Panc1 (cell line): ENCODE measurements around the gene NUDT4. TPM values are rescaled to one million over a fixed set of nuclear protein-coding genes. Genes with fewer than 3 reads are reported as not detected.

Experiments used
- ATAC-seq: fragments of 200-7000 bp; cut with Tn5 transposase; 2 replicates; pipeline ENCODE4 v1.9.1; 2020; ENCODE audit warnings: mild to moderate bottlenecking, moderate library complexity
- Bru-seq: library from RNA; stranded (reverse); fragments of 400-500 nt; gene quantifications from one replicate; lab custom pipeline; 2021; lab: Mats Ljungman, UMichigan
- BruChase-seq, 2 experiments: library from RNA; stranded (reverse); fragments of 400-500 nt; gene quantifications; one replicate each; lab custom pipeline; 2021; lab: Mats Ljungman, UMichigan
- BruUV-seq: library from RNA; stranded (reverse); fragments of 400-500 nt; replicated peaks from 2 replicates; lab custom pipeline; 2021; lab: Mats Ljungman, UMichigan
- CTCF ChIA-PET: fragments of 300-600 bp; sonication (Branson Sonifier 250); formaldehyde crosslinking; loops from one replicate; lab custom pipeline; 2022; ENCODE audit warnings: antibody characterized with exemption; lab: Charles Lee
- POLR2A ChIA-PET: fragments of 300-600 bp; sonication (Branson Sonifier 250); formaldehyde crosslinking; loops from one replicate; lab custom pipeline; 2022; ENCODE audit warnings: antibody characterized with exemption; lab: Charles Lee
- DNase-seq: peaks from one replicate; pipeline ENCODE4 v3.0.0-alpha.2; 2010; ENCODE audit warnings: low read depth, low spot score
- H3K27ac ChIP-seq: 2 replicates; pipeline ENCODE4 v1.5.1; 2011; ENCODE audit warnings: mild to moderate bottlenecking, low read length, inconsistent platforms
- H3K27me3 ChIP-seq: fragments of 200-500 bp; sonication (Bioruptor generic); 2 replicates; pipeline ENCODE4 v1.6.0; 2014; ENCODE audit warnings: low read length, inconsistent platforms; ENCODE audit not compliant: control insufficient read depth, insufficient read depth
- H3K36me3 ChIP-seq: fragments of 200-500 bp; sonication (Bioruptor generic); 2 replicates; pipeline ENCODE4 v1.5.1; 2014; ENCODE audit warnings: inconsistent platforms, mild to moderate bottlenecking, low read length, moderate library complexity; ENCODE audit not compliant: control insufficient read depth, insufficient read depth
- H3K4me1 ChIP-seq: 2 replicates; pipeline ENCODE4 v1.5.1; 2011; ENCODE audit warnings: inconsistent platforms, mild to moderate bottlenecking, low read length, moderate library complexity; ENCODE audit not compliant: control insufficient read depth, insufficient read depth
- H3K4me3 ChIP-seq, 2 experiments: 2 replicates each; pipeline ENCODE4 v1.5.1; 2011 to 2012; ENCODE audit warnings: low read depth in 2 of 2, low read length in 2 of 2, mild to moderate bottlenecking in 2 of 2, inconsistent platforms in 1 of 2, moderate library complexity in 1 of 2
- H3K9me3 ChIP-seq: fragments of 200-500 bp; sonication (Bioruptor generic); 2 replicates; pipeline ENCODE4 v1.5.1; 2014; ENCODE audit warnings: low read depth, mild to moderate bottlenecking, inconsistent platforms, low read length, moderate library complexity; ENCODE audit not compliant: control insufficient read depth, insufficient read depth
- POLR2AphosphoS5 ChIP-seq: IDR thresholded peaks from 2 replicates; pipeline ENCODE4 v1.6.1; 2012; ENCODE audit warnings: mild to moderate bottlenecking, low read depth, low read length, moderate library complexity
- REST ChIP-seq, 2 experiments: IDR thresholded peaks; 2 replicates each; pipeline ENCODE4 v1.6.1; 2011 to 2012; ENCODE audit warnings: low read depth in 2 of 2, control low read depth in 1 of 2, low read length in 1 of 2, mild to moderate bottlenecking in 1 of 2, moderate library complexity in 1 of 2; ENCODE audit not compliant: insufficient read depth in 1 of 2
- SIN3A ChIP-seq: IDR thresholded peaks from 2 replicates; pipeline ENCODE4 v1.6.1; 2012; ENCODE audit warnings: low read depth, mild to moderate bottlenecking, low read length, moderate library complexity, borderline replicate concordance; ENCODE audit not compliant: insufficient read depth
- TCF7L2 ChIP-seq: IDR thresholded peaks from 2 replicates; pipeline ENCODE4 v1.6.1; 2011; ENCODE audit warnings: mild to moderate bottlenecking, low read depth, low read length, inconsistent platforms
- in situ Hi-C: cut with HindIII; loops from 2 replicates; pipeline ENCODE4 v1.10.0; 2016; ENCODE audit warnings: low sequenced_read_pairs, low pct_unique_long_range_greater_than_20kb
- intact Hi-C: fragments of 100-400 bp; cut with micrococcal nuclease; formaldehyde crosslinking; loops from one replicate; pipeline ENCODE4 v1.10.0; 2022; ENCODE audit not compliant: unreplicated experiment
- long read RNA-seq: library from polyadenylated mRNA; unstranded; transcript quantifications from one replicate; pipeline ENCODE4 v2.0.0, GENCODE V29; 2021; ENCODE audit not compliant: unreplicated experiment
- polyA plus RNA-seq: library from polyadenylated mRNA; unstranded; fragments of >200 nt; gene quantifications from one replicate; pipeline ENCODE4 v1.2.1, GENCODE V29; 2012; ENCODE audit warnings: missing spikeins; ENCODE audit not compliant: insufficient read length
- total RNA-seq: library from RNA; stranded (reverse); gene quantifications from one replicate; pipeline ENCODE4 v1.2.1, GENCODE V29; 2021; ENCODE audit not compliant: unreplicated experiment
- TF ChIP-seq, protein P1 (sequence below): fragments of 450-650 bp; IDR thresholded peaks from 2 replicates; pipeline ENCODE4 v1.5.1; 2017; ENCODE audit warnings: mild to moderate bottlenecking

The NUDT4 gene
- total RNA-seq: 45.7 TPM
- 11.2 TPM for polyA plus RNA-seq
- Bru-seq, nascent RNA: percentile 87 among the genes with signal in this experiment
- percentile 90 among the genes with signal in this experiment for BruChase-seq, experiment 1, labeled RNA remaining after a 2-hour chase
- BruChase-seq, experiment 2, labeled RNA remaining after a 6-hour chase: percentile 89 among the genes with signal in this experiment
- long read RNA-seq, full-length matches to known transcripts: 271 of 359 reads
- long read RNA-seq, partial matches to known transcripts: 3 of 359 reads
- long read RNA-seq, other reads (novel, unspliced or antisense): 85 of 359 reads

- Histone ChIP-seq H3K36me3 (peaks cover 3% of the 10 kb centered on the region; the same call in 1 of the 2 replicates), H3K4me1 (peaks cover 27% of the 10 kb centered on the region), H3K4me3 (peak within 1 kb of the TSS; percentile 93 to 100), H3K27me3 (no peaks in the 10 kb centered on the region), H3K9me3 (no peaks in the 10 kb centered on the region), H3K27ac (peak within 1 kb of the TSS; percentile 92)
- CTCF ChIA-PET: interaction anchor here (0.7 to 1.4 kb wide), 2 partner anchors 28 to 390 kb away, joined by 3 to 4 read pairs; no protein-coding TSS in a partner anchor
- peak; percentile 57 for DNase-seq
- TSS peak; percentile 88 for BruUV-seq
- in situ Hi-C loops: no loop called here
- POLR2A ChIA-PET: interaction anchor here (0.7 kb wide), 1 partner anchor 63 kb away, joined by 3 read pairs; no protein-coding TSS in a partner anchor
- intact Hi-C loops: no loop called here
- TF ChIP-seq, protein P1, sequence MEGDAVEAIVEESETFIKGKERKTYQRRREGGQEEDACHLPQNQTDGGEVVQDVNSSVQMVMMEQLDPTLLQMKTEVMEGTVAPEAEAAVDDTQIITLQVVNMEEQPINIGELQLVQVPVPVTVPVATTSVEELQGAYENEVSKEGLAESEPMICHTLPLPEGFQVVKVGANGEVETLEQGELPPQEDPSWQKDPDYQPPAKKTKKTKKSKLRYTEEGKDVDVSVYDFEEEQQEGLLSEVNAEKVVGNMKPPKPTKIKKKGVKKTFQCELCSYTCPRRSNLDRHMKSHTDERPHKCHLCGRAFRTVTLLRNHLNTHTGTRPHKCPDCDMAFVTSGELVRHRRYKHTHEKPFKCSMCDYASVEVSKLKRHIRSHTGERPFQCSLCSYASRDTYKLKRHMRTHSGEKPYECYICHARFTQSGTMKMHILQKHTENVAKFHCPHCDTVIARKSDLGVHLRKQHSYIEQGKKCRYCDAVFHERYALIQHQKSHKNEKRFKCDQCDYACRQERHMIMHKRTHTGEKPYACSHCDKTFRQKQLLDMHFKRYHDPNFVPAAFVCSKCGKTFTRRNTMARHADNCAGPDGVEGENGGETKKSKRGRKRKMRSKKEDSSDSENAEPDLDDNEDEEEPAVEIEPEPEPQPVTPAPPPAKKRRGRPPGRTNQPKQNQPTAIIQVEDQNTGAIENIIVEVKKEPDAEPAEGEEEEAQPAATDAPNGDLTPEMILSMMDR: no peak
- TF ChIP-seq POLR2AphosphoS5: peak; percentile 59; the same call in 1 of the 2 replicates
- ATAC-seq: peak; percentile 93
Observed at GRCh38 chr12:93377252-93378195, at the start of gene NUDT4. Gene NUDT4 (plus strand): TSS chr12:93377925. CDS start chr12:93378323, 398 bp downstream.

GRCh38 chr12:93333054-93333453 is 44.7 kb upstream of the NUDT4 start:
- no TSS peak for BruUV-seq
- CTCF ChIA-PET: no interaction called here
- in situ Hi-C loops: no loop called here

More at GRCh38 chr12:93333054-93333453, 44.7 kb upstream of the NUDT4 start:
- no peaks in the 10 kb centered on the region for H3K9me3 ChIP-seq
- DNase-seq (no peak), ATAC-seq (no peak)
- H3K27ac ChIP-seq: no peak overlapping the region
- TF ChIP-seq SIN3A: no peak
- TF ChIP-seq TCF7L2: no peak
- no peak for TF ChIP-seq POLR2AphosphoS5
- TF ChIP-seq, protein P1: no peak
- no peak for TF ChIP-seq REST (IDR thresholded peaks at IDR 0.05; ENCODE audit: insufficient read depth in 1 of 2, low read depth in 2 of 2, low read length in 1 of 2)
- POLR2A ChIA-PET: no interaction called here
- no peak overlapping the region for H3K4me3 ChIP-seq
- no peaks in the 10 kb centered on the region for H3K27me3 ChIP-seq
- H3K4me1 ChIP-seq: no peaks in the 10 kb centered on the region
- H3K36me3 ChIP-seq: no peaks in the 10 kb centered on the region
- intact Hi-C loops: no loop called here
